ENCODE results near the gene NCOR1. TPM values are rescaled to one million over a fixed set of nuclear protein-coding genes. Genes with fewer than 3 reads are reported as not detected.
A peak's percentile ranks its signal among the peaks of the same experiment; 100 is the strongest.
"Not testable (repeated sequence)": the region's sequence is repeated elsewhere in the genome, so short reads cannot be mapped to it uniquely, and the experiment has no call there.

The NCOR1 gene
- total RNA-seq, 2 experiments from 2014 or later = 118 TPM

GRCh38 chr17:16211590-16211989 is 3.7 kb downstream of the NCOR1 start:
- peak overlapping the region; percentile 33 for H3K27ac Mint-ChIP-seq
- no peaks in the 10 kb centered on the region for H3K36me3 ChIP-seq (ENCODE audit: insufficient read depth, low read length)
- intact Hi-C loops (cut with DNase I, micrococcal nuclease) = no loop called here
- TF ChIP-seq CTCF (IDR thresholded peaks at IDR 0.05) = no peak
- H3K4me1 ChIP-seq (ENCODE audit: insufficient read depth, low read length) = peaks cover 23% of the 10 kb centered on the region
- no peak overlapping the region for H3K27ac ChIP-seq (ENCODE audit: low read depth in 1 of 2, low read length in 2 of 2)
- peaks cover 51% of the 10 kb centered on the region for H3K4me1 Mint-ChIP-seq (ENCODE audit: low read depth)
- peaks cover 5% of the 10 kb centered on the region for H3K36me3 Mint-ChIP-seq (ENCODE audit: low read depth)
- DNase-seq = no peak
- H3K27me3 ChIP-seq (ENCODE audit: control insufficient read depth in 1 of 2, insufficient read depth in 2 of 2, low read length in 2 of 2) = no peaks in the 10 kb centered on the region
- no peaks in the 10 kb centered on the region for H3K9me3 ChIP-seq (ENCODE audit: control insufficient read depth in 1 of 2, insufficient read depth in 1 of 2, low read length in 2 of 2)
- ChIA-PET POLR2A (no interaction called here), CTCF (interaction anchor here (1.8 kb wide), 1 partner anchor 9 kb away, joined by 5 read pairs; no protein-coding TSS in a partner anchor)
- no peak overlapping the region for H3K4me3 ChIP-seq (ENCODE audit: low read length)
- ATAC-seq (ENCODE audit: poor library complexity) = no peak
- H3K4me3 Mint-ChIP-seq = peak overlapping the region; percentile 56
- no peaks in the 10 kb centered on the region for H3K9me3 Mint-ChIP-seq
- no peaks in the 10 kb centered on the region for H3K27me3 Mint-ChIP-seq

GRCh38 chr17:16204763-16205162 is 10.6 kb downstream of the NCOR1 start:
- DNase-seq = not testable (repeated sequence)

GRCh38 chr17:16202554-16203500 is 12.5 kb downstream of the NCOR1 start:
- ATAC-seq (ENCODE audit: poor library complexity); H3K27ac ChIP-seq (ENCODE audit: low read depth in 1 of 2, low read length in 2 of 2); H3K27me3 ChIP-seq (ENCODE audit: control insufficient read depth in 1 of 2, insufficient read depth in 2 of 2, low read length in 2 of 2); H3K4me3 ChIP-seq (ENCODE audit: low read length); H3K9me3 ChIP-seq (ENCODE audit: control insufficient read depth in 1 of 2, insufficient read depth in 1 of 2, low read length in 2 of 2); H3K27me3 Mint-ChIP-seq; POLR2A ChIA-PET; H3K36me3 ChIP-seq (ENCODE audit: insufficient read depth, low read length); H3K9me3 Mint-ChIP-seq; DNase-seq; intact Hi-C loops (cut with DNase I, micrococcal nuclease): not testable (repeated sequence)
- Mint-ChIP-seq H3K4me3 (peak overlapping the region; percentile 8), H3K36me3 (ENCODE audit: low read depth) (peaks cover 16% of the 10 kb centered on the region), H3K27ac (peak overlapping the region; percentile 64), H3K4me1 (ENCODE audit: low read depth) (peaks cover 83% of the 10 kb centered on the region)
- CTCF ChIA-PET = interaction anchor here (0.9 to 1.4 kb wide), 2 partner anchors 9 to 20 kb away, joined by 3 to 5 read pairs; no protein-coding TSS in a partner anchor
- peaks cover 23% of the 10 kb centered on the region for H3K4me1 ChIP-seq (ENCODE audit: insufficient read depth, low read length)

More at GRCh38 chr17:16204763-16205162, 10.6 kb downstream of the NCOR1 start:
- H3K27ac ChIP-seq (ENCODE audit: low read depth in 1 of 2, low read length in 2 of 2); H3K27me3 Mint-ChIP-seq; intact Hi-C loops (cut with DNase I, micrococcal nuclease); H3K27me3 ChIP-seq (ENCODE audit: control insufficient read depth in 1 of 2, insufficient read depth in 2 of 2, low read length in 2 of 2); H3K9me3 ChIP-seq (ENCODE audit: control insufficient read depth in 1 of 2, insufficient read depth in 1 of 2, low read length in 2 of 2); H3K36me3 ChIP-seq (ENCODE audit: insufficient read depth, low read length); H3K9me3 Mint-ChIP-seq; H3K4me3 ChIP-seq (ENCODE audit: low read length); ATAC-seq (ENCODE audit: poor library complexity); CTCF ChIA-PET; H3K36me3 Mint-ChIP-seq (ENCODE audit: low read depth); POLR2A ChIA-PET; H3K4me3 Mint-ChIP-seq: not testable (repeated sequence)
- H3K4me1 ChIP-seq (ENCODE audit: insufficient read depth, low read length) = peaks cover 19% of the 10 kb centered on the region
- peaks cover 73% of the 10 kb centered on the region for H3K4me1 Mint-ChIP-seq (ENCODE audit: low read depth)
- H3K27ac Mint-ChIP-seq = peak overlapping the region; percentile 44

GRCh38 chr17:16201693-16202131 is 13.6 kb downstream of the NCOR1 start:
- ATAC-seq (ENCODE audit: poor library complexity) = not testable (repeated sequence)
- H3K4me1 Mint-ChIP-seq (ENCODE audit: low read depth) = peaks cover 83% of the 10 kb centered on the region

More at GRCh38 chr17:16201693-16202131, 13.6 kb downstream of the NCOR1 start:
- intact Hi-C loops (cut with DNase I, micrococcal nuclease); DNase-seq; H3K36me3 ChIP-seq (ENCODE audit: insufficient read depth, low read length); H3K9me3 ChIP-seq (ENCODE audit: control insufficient read depth in 1 of 2, insufficient read depth in 1 of 2, low read length in 2 of 2); H3K4me3 ChIP-seq (ENCODE audit: low read length); H3K27me3 ChIP-seq (ENCODE audit: control insufficient read depth in 1 of 2, insufficient read depth in 2 of 2, low read length in 2 of 2); H3K9me3 Mint-ChIP-seq; H3K27me3 Mint-ChIP-seq; H3K4me3 Mint-ChIP-seq; POLR2A ChIA-PET; H3K27ac ChIP-seq (ENCODE audit: low read depth in 1 of 2, low read length in 2 of 2): not testable (repeated sequence)
- peaks cover 23% of the 10 kb centered on the region for H3K4me1 ChIP-seq (ENCODE audit: insufficient read depth, low read length)
- CTCF ChIA-PET = interaction anchor here (1.4 kb wide), 1 partner anchor 10 kb away, joined by 5 read pairs; no protein-coding TSS in a partner anchor
- H3K27ac Mint-ChIP-seq = peak overlapping the region; percentile 62
- peaks cover 27% of the 10 kb centered on the region for H3K36me3 Mint-ChIP-seq (ENCODE audit: low read depth)
